Amygdala (tissue), 56 donors: Measurements from ENCODE around the gene CWC22.
"Not testable (repeated sequence)": the region's sequence is repeated elsewhere in the genome, so short reads cannot be mapped to it uniquely, and the experiment has no call there.

Source experiments
- DNase-seq, 56 donors: peaks; one replicate each; lab custom pipeline; 2025; lab: John Stamatoyannopoulos, UW

CWC22 gene

DNA sequence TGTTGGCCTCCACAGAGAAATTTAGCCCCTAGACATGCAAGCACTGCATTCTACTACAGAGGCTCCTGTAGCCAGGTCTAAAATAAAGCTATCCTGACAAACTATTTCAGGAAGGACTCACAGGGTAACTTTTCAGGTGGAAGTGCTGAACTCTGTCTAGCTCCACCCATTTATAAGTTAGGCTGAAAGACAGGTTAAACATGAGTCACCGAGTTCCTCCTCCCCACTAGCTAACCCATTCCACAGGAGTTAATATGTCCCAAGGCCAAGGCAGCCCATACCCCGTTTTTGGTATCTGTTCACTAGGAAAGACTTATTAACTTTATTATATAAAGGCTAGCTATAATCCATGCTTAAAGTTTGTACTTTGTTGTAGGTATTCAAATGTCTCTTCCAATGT is 3.5 kb downstream of the CWC22 start:
- no peak for DNase-seq

DNA sequence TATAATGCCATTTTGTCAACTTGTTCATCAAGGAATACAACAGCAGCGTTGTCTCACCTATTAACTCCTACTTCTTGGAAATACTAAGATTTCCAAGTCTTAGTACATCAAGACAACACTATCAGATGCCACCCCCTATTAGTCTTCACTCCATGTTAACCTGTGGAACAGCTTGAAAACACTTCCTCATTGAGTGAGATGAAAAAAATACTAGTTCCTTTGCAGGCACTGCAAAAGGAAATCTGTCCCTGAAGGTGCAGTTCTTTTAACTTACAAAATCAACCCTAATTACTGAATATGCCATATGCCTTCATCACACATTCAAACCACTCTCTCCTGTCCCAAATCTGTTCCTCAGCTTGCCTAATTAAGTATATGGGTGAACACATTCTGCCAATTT is 4.0 kb downstream of the CWC22 start:
- no peak for DNase-seq

GRCh38 chr2:180002198-180002770 is 4.8 kb downstream of the CWC22 start:
- DNase-seq, result no peak

DNA sequence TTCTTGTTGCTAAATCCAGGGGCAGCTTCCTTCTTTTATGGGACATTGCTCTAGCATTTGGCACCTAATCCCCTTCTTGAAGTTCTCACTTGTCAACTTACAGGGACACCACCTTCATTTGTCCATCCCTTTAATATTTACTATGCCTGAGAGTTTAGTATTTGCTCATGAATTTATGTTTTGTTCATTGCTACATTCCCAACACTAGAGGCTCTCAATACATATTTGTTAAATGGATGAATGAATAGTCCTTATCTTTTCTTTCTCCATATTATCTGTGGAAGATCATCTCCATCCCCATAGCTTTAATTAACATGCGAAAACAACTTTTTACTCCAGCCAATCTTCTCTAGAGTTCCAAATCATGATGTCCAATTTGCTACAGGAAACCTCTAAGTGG is 5.4 kb downstream of the CWC22 start:
- no peak for DNase-seq

DNA sequence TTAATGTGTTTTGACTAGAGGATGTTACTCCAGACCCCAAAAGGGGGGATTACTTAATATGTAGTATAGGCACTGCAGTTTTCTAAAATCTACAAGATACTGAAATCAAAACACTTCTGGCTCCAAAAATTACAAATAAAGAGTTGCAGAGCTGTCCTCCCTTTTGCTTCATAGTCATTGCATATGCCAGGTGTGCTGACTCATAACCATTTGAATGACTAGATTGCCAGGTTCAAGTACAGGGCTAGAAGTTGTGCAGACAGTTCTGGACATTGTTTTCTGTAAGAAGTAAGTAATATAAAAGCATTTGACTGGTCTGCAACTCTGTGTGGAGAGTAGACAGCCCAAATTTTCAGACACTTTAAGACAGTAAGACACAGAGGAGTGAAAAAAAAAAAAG is 6.7 kb downstream of the CWC22 start:
- DNase-seq, result no peak

GRCh38 chr2:179999000-179999399 is 8.1 kb downstream of the CWC22 start:
- DNase-seq, result no peak

- DNase-seq, result no peak
Observed at GRCh38 chr2:179995741-179996515, 11.2 kb downstream of the CWC22 start.

GRCh38 chr2:179991344-179991743 is 15.8 kb downstream of the CWC22 start:
- DNase-seq, result no peak

- no peak for DNase-seq
Observed at GRCh38 chr2:179990676-179991317, 16.3 kb downstream of the CWC22 start.

- no peak for DNase-seq
Observed at GRCh38 chr2:179987916-179988315, 19.2 kb downstream of the CWC22 start.

DNA sequence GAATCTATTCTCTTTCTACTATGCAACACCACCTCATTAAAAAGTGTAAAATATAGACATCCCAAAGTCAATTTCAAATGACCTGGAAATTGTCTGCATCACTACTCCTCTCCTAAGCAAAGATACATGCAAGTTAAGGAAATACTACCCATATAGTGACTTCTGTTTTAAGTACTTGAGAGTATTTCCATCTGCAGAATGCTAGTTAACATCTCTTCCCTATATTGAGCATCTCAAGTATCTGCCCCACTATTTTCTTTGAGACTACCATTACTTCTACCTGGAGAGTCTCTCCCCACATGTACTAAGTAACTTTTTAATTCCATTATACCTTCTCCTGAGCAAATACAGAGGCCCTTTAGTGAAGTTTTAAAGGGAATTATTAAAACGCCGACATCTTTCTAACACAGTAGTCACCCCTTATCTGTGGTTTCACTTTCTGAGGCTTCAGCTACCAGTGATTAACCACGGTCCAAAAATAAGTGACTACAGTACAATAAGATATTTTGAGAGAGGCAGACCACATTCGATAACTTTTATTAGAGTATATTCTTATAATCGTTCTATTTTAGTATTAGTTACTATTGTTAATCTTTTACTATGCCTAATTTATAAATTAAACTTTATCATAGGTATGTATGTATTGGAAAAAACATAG is 21.8 kb downstream of the CWC22 start:
- DNase-seq, result no peak

- DNase-seq, result no peak
Observed at GRCh38 chr2:179983250-179983932, 23.7 kb downstream of the CWC22 start.

GRCh38 chr2:179981085-179981484 is 26.0 kb downstream of the CWC22 start:
- DNase-seq, result no peak

DNA sequence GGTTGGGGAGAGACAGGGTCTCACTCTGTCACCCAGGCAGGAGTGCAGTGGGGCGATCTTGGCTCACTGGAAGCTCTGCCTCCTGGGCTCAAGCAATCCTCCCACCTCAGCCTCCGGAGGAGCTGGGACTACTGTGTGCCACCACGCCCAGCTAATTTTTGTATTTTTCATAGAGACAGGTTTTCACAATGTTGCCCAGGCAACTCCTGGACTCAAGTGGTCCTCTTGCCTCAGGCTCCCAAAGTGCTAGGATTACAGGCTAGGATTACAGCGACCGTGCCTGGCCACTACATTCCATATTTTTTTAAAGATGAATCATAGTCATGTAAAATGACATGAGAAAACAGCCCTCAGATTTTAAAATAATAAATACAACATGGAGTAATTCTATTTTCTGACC is 32.3 kb downstream of the CWC22 start:
- DNase-seq, result no peak

GRCh38 chr2:179966778-179967394 is 40.2 kb downstream of the CWC22 start:
- no peak for DNase-seq

DNA sequence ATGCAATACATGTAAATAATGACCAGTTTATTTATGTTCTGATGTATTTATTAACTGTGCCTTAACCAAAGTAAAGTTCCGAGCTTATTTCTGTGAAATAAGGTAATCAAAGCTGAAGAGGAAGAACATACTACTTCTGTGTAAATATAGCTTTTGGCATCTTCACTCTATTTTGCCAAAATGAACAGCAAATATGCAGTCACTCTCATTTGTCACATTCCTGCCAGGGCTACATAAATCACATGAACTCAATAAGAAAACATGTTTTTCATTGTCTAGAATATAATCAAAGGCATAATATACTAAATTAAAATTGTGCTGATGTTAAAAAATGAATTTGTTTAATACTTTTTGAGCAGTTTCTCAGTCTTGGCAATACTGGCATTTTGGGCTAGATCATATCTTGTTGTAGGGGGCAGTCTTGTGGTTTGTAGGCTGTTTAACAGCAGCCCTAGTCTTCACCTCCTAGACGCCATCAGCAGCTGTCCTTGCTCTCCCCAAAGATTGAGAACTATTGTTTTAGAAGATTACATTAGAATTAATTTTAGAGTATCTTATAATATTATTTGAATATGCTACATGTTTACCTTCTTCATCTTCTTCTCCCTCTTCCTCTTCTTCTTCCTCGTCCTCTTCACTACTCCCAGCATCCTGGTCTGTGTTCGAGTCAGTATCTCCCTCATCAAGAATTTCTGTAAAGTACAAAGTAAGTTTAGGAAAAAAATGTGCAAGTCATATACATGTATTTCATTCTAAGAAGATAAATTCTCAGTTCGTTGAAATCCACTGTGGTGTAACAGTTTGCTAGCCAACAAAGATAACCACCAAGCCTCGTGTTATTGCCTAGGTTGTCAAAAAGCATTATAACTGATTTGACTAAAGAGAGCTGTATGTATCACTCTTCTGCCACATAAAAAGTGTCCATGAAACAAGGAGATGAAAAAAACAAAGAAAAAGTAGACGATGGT is 41.5 kb downstream of the CWC22 start:
- no peak for DNase-seq

GRCh38 chr2:179963626-179964025 is 43.5 kb downstream of the CWC22 start:
- DNase-seq, result no peak

DNA sequence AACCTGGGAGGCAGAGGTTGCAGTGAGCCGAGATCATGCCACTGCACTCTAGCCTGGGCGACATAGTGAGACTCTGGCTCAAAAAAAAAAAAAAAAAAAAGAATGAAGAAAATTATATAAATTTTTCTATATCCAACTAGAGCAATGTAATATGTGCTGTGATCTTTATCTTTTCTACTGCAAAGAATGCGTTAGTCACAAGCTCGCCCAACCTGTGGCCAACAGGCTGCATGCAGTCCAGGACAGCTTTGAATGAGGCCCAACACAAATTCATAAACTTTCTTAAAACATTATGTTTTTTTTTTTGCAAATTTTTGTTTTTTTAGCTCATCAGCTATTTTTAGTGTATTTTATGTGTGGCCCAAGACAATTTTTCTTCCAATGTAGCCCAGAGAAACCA is 48.8 kb downstream of the CWC22 start:
- not testable (repeated sequence) for DNase-seq

DNA sequence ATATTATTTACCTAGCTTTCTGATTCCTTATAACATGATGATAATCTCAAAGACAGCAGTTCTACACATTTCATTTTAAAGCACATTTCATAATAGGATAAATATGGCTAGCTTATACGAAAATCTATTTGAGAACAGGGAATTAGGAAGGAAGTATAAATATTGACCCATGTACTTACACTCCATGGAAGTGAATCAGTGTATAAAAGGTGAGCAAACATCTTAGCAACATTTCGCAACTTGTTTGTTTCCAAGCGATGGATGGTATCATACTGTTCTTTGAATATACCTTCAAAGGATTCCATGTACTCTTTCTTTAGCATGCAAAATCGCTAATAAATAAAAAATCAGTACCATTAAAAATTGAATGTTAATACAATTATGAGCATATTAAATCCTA is 53.1 kb downstream of the CWC22 start:
- no peak for DNase-seq
